SK-N-SH treated with all-trans-retinoic acid at 6 μM for 48 hours (cell line): ENCODE results near the gene ARVCF.

Experiments
- BACH2 ChIP-seq: fragments of 250-450 bp; sonication (Bioruptor Pico); IDR thresholded peaks from 2 replicates; pipeline ENCODE4 v1.9.0; 2021; ENCODE audit warnings: mild to moderate bottlenecking, borderline replicate concordance
- CSDC2 ChIP-seq: fragments of 250-450 bp; sonication (Bioruptor Pico); IDR thresholded peaks from 2 replicates; pipeline ENCODE4 v1.5.0; 2020; ENCODE audit warnings: mild to moderate bottlenecking, moderate library complexity
- ESRRG ChIP-seq: fragments of 250-450 bp; sonication (Bioruptor Pico); IDR thresholded peaks from 2 replicates; pipeline ENCODE4 v1.6.1; 2021; ENCODE audit warnings: mild to moderate bottlenecking
- OSR1 ChIP-seq: fragments of 250-450 bp; sonication (Bioruptor Pico); IDR thresholded peaks from 2 replicates; pipeline ENCODE4 v1.8.0; 2022; ENCODE audit warnings: moderate library complexity, mild to moderate bottlenecking, inconsistent platforms
- PPARA ChIP-seq: fragments of 250-450 bp; sonication (Bioruptor Pico); IDR thresholded peaks from 2 replicates; pipeline ENCODE4 v1.5.0; 2020; ENCODE audit warnings: mild to moderate bottlenecking, borderline replicate concordance
- SNAI2 ChIP-seq: fragments of 250-450 bp; sonication (Bioruptor Pico); IDR thresholded peaks from 2 replicates; pipeline ENCODE4 v1.5.0; 2020; ENCODE audit warnings: mild to moderate bottlenecking, moderate library complexity
- TCF4 ChIP-seq: fragments of 250-450 bp; sonication (Bioruptor Pico); IDR thresholded peaks from 2 replicates; pipeline ENCODE4 v1.8.0; 2021; ENCODE audit warnings: mild to moderate bottlenecking, moderate library complexity, borderline replicate concordance
- ZFP3 ChIP-seq: fragments of 250-450 bp; sonication (Bioruptor Pico); IDR thresholded peaks from 2 replicates; pipeline ENCODE4 v1.5.0; 2020; ENCODE audit warnings: mild to moderate bottlenecking, moderate library complexity
- ZNF565 ChIP-seq: fragments of 450-650 bp; formaldehyde crosslinking; conservative IDR thresholded peaks from 2 replicates; pipeline ENCODE4 v1.5.0; 2020; ENCODE audit warnings: low read depth, mild to moderate bottlenecking, moderate library complexity
- ZNF70 ChIP-seq: fragments of 450-650 bp; formaldehyde crosslinking; IDR thresholded peaks from 2 replicates; pipeline ENCODE4 v1.5.0; 2020; ENCODE audit warnings: mild to moderate bottlenecking, moderate library complexity
- ZNF8 ChIP-seq: fragments of 450-650 bp; formaldehyde crosslinking; IDR thresholded peaks from 2 replicates; pipeline ENCODE4 v1.5.0; 2020; ENCODE audit warnings: mild to moderate bottlenecking, moderate library complexity
- TF ChIP-seq, protein P1 (sequence below): fragments of 250-450 bp; sonication (Bioruptor Pico); IDR thresholded peaks from 2 replicates; pipeline ENCODE4 v1.8.0; 2020; ENCODE audit warnings: mild to moderate bottlenecking, moderate library complexity, borderline replicate concordance
- TF ChIP-seq, protein P2 (sequence below): fragments of 250-450 bp; sonication (Bioruptor Pico); IDR thresholded peaks from 2 replicates; pipeline ENCODE4 v1.5.1; 2020; ENCODE audit warnings: low read depth, mild to moderate bottlenecking, moderate library complexity
- TF ChIP-seq, protein P3 (sequence below): fragments of 250-450 bp; sonication (Bioruptor Pico); IDR thresholded peaks from 2 replicates; pipeline ENCODE4 v1.8.0; 2021; ENCODE audit warnings: low read depth, mild to moderate bottlenecking, moderate library complexity, borderline replicate concordance

DNA sequence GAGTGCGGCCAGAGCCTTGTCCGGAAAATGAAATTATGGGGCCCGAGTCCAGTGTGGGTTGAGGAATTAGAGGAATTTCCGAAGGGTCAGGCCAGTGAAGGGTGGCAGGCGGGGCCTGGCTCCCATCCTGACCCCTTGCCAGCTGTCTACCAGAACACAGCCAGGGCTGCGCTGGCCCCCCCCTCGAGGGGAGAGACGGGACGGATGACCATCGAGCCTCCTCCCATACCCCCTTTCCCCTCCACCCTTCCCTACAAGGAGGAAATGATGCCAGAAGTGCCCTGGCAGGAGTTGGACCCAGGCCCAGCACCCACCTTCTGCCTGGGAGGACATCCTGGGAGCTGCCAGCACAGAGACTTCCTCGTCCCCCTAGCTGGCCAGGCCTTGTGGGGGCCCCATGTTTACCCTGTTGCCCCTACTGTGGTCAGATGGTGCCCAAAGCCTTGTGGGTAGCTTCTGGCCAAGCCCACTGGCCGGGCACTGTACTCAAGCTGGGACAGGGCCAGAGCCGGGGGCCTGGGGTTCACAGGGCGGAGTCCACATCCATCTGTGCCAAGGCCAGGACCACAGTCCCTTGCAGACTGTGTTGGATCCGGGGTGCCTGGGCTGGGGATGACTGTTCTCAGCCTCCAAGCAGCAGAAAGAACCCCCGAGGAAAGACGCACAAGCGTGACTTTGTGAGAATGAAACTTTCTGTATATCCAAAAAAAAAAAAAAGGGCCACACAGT lies 20.8 kb downstream of the ARVCF start:
- TF ChIP-seq CSDC2: no peak
- TF ChIP-seq ESRRG (CRISPR knock-in tag): no peak
- no peak for TF ChIP-seq BACH2
- no peak for TF ChIP-seq ZNF8
- TF ChIP-seq ZFP3 (CRISPR knock-in tag): no peak
- TF ChIP-seq OSR1 (CRISPR knock-in tag): no peak
- no peak for TF ChIP-seq PPARA (CRISPR knock-in tag)
- no peak for TF ChIP-seq TCF4 (CRISPR knock-in tag)
- TF ChIP-seq, protein P1, sequence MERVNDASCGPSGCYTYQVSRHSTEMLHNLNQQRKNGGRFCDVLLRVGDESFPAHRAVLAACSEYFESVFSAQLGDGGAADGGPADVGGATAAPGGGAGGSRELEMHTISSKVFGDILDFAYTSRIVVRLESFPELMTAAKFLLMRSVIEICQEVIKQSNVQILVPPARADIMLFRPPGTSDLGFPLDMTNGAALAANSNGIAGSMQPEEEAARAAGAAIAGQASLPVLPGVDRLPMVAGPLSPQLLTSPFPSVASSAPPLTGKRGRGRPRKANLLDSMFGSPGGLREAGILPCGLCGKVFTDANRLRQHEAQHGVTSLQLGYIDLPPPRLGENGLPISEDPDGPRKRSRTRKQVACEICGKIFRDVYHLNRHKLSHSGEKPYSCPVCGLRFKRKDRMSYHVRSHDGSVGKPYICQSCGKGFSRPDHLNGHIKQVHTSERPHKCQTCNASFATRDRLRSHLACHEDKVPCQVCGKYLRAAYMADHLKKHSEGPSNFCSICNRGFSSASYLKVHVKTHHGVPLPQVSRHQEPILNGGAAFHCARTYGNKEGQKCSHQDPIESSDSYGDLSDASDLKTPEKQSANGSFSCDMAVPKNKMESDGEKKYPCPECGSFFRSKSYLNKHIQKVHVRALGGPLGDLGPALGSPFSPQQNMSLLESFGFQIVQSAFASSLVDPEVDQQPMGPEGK (CRISPR knock-in tag): peak; percentile 42; the same call in 1 of the 2 replicates
- TF ChIP-seq, protein P2, sequence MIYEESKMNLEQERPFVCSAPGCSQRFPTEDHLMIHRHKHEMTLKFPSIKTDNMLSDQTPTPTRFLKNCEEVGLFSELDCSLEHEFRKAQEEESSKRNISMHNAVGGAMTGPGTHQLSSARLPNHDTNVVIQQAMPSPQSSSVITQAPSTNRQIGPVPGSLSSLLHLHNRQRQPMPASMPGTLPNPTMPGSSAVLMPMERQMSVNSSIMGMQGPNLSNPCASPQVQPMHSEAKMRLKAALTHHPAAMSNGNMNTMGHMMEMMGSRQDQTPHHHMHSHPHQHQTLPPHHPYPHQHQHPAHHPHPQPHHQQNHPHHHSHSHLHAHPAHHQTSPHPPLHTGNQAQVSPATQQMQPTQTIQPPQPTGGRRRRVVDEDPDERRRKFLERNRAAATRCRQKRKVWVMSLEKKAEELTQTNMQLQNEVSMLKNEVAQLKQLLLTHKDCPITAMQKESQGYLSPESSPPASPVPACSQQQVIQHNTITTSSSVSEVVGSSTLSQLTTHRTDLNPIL (CRISPR knock-in tag): no peak
- TF ChIP-seq ZNF565 (CRISPR knock-in tag): no peak
- TF ChIP-seq, protein P3, sequence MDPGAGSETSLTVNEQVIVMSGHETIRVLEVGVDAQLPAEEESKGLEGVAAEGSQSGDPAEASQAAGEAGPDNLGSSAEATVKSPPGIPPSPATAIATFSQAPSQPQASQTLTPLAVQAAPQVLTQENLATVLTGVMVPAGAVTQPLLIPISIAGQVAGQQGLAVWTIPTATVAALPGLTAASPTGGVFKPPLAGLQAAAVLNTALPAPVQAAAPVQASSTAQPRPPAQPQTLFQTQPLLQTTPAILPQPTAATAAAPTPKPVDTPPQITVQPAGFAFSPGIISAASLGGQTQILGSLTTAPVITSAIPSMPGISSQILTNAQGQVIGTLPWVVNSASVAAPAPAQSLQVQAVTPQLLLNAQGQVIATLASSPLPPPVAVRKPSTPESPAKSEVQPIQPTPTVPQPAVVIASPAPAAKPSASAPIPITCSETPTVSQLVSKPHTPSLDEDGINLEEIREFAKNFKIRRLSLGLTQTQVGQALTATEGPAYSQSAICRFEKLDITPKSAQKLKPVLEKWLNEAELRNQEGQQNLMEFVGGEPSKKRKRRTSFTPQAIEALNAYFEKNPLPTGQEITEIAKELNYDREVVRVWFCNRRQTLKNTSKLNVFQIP: no peak
- TF ChIP-seq SNAI2 (CRISPR knock-in tag): no peak
- no peak for TF ChIP-seq ZNF70 (CRISPR knock-in tag)
